HEK293 (cell line): ENCODE data around the gene MAP3K20.

Experiments
- CTCF ChIP-seq: fragments of 450-650 bp; formaldehyde crosslinking; IDR thresholded peaks from 2 replicates; pipeline ENCODE4 v1.5.1; 2016; ENCODE audit warnings: missing biosample characterization, missing genetic modification characterization
- MYNN ChIP-seq: fragments of 450-650 bp; formaldehyde crosslinking; IDR thresholded peaks from 2 replicates; pipeline ENCODE4 v1.5.1; 2016; ENCODE audit warnings: missing biosample characterization, missing genetic modification characterization, borderline replicate concordance
- PATZ1 ChIP-seq: fragments of 450-650 bp; formaldehyde crosslinking; IDR thresholded peaks from 2 replicates; pipeline ENCODE4 v1.5.1; 2016; ENCODE audit warnings: missing biosample characterization, missing genetic modification characterization
- RBAK ChIP-seq: fragments of 450-650 bp; formaldehyde crosslinking; IDR thresholded peaks from 2 replicates; pipeline ENCODE4 v1.5.1; 2016; ENCODE audit warnings: missing biosample characterization, missing genetic modification characterization
- SP3 ChIP-seq: fragments of 450-650 bp; formaldehyde crosslinking; IDR thresholded peaks from 2 replicates; pipeline ENCODE4 v1.5.1; 2016; ENCODE audit warnings: missing biosample characterization, missing genetic modification characterization
- ZNF121 ChIP-seq: fragments of 450-650 bp; formaldehyde crosslinking; IDR thresholded peaks from 2 replicates; pipeline ENCODE4 v1.5.1; 2016; ENCODE audit warnings: missing biosample characterization, missing genetic modification characterization
- ZNF23 ChIP-seq: fragments of 450-650 bp; formaldehyde crosslinking; IDR thresholded peaks from 2 replicates; pipeline ENCODE4 v1.5.1; 2016; ENCODE audit warnings: missing biosample characterization, missing genetic modification characterization, borderline replicate concordance
- ZNF274 ChIP-seq, 2 experiments: fragments of 200-500 bp in 1 of 2; fragments of 450-650 bp in 1 of 2; sonication (Bioruptor generic) in 1 of 2; formaldehyde crosslinking in 1 of 2; IDR thresholded peaks; 2 replicates each; pipeline versions ENCODE4 v1.5.1 to v1.6.1; 2014 to 2016; ENCODE audit warnings: borderline replicate concordance in 1 of 2, inconsistent platforms in 1 of 2, low read length in 1 of 2, missing biosample characterization in 1 of 2, missing genetic modification characterization in 1 of 2
- ZNF433 ChIP-seq: fragments of 450-650 bp; formaldehyde crosslinking; IDR thresholded peaks from 2 replicates; pipeline ENCODE4 v1.5.1; 2016; ENCODE audit warnings: missing biosample characterization, missing genetic modification characterization, low read depth
- ZNF449 ChIP-seq: fragments of 450-650 bp; formaldehyde crosslinking; IDR thresholded peaks from 2 replicates; pipeline ENCODE4 v1.5.1; 2017; ENCODE audit warnings: missing biosample characterization, mild to moderate bottlenecking, missing genetic modification characterization, moderate library complexity
- ZNF549 ChIP-seq: fragments of 450-650 bp; IDR thresholded peaks from 2 replicates; pipeline ENCODE4 v1.5.1; 2018; ENCODE audit warnings: missing biosample characterization, missing genetic modification characterization, mild to moderate bottlenecking, inconsistent platforms, moderate library complexity
- ZNF639 ChIP-seq: fragments of 450-650 bp; formaldehyde crosslinking; IDR thresholded peaks from 2 replicates; pipeline ENCODE4 v1.5.1; 2016; ENCODE audit warnings: missing biosample characterization, missing genetic modification characterization
- ZSCAN16 ChIP-seq: fragments of 450-650 bp; formaldehyde crosslinking; IDR thresholded peaks from 2 replicates; pipeline ENCODE4 v1.5.1; 2016; ENCODE audit warnings: missing biosample characterization, missing genetic modification characterization

GRCh38 chr2:173202570-173202969, 126.9 kb downstream of the MAP3K20 start:
- no peak for TF ChIP-seq RBAK (tag by site-specific recombination)
- TF ChIP-seq MYNN = no peak
- no peak for TF ChIP-seq ZNF639 (tag by site-specific recombination)
- no peak for TF ChIP-seq CTCF (tag by site-specific recombination)
- TF ChIP-seq SP3 (tag by site-specific recombination) = no peak
- no peak for TF ChIP-seq ZNF274 (IDR thresholded peaks at IDR 0.05; ENCODE audit: low read length)
- no peak for TF ChIP-seq ZNF274 (tag by site-specific recombination; IDR thresholded peaks at IDR 0.05; ENCODE audit: borderline replicate concordance)
- TF ChIP-seq ZNF549 (tag by site-specific recombination) = no peak
- no peak for TF ChIP-seq ZNF433 (tag by site-specific recombination)
- TF ChIP-seq PATZ1 = no peak
- no peak for TF ChIP-seq ZNF121 (tag by site-specific recombination)
- TF ChIP-seq ZNF449 (tag by site-specific recombination) = no peak
- TF ChIP-seq ZNF23 (tag by site-specific recombination) = no peak
- TF ChIP-seq ZSCAN16 (tag by site-specific recombination) = no peak
